Hippocampal formation (tissue), 2 donors: ENCODE results near the gene RAX2.
"Not testable (repeated sequence)": the region's sequence is repeated elsewhere in the genome, so short reads cannot be mapped to it uniquely, and the experiment has no call there.

ENCODE experiments used
- DNase-seq, 2 donors: peaks; one replicate each; lab custom pipeline; 2025; lab: John Stamatoyannopoulos, UW

The RAX2 gene

GRCh38 chr19:3760871-3761361 is 11.1 kb downstream of the RAX2 start:
- no peak for DNase-seq

DNA sequence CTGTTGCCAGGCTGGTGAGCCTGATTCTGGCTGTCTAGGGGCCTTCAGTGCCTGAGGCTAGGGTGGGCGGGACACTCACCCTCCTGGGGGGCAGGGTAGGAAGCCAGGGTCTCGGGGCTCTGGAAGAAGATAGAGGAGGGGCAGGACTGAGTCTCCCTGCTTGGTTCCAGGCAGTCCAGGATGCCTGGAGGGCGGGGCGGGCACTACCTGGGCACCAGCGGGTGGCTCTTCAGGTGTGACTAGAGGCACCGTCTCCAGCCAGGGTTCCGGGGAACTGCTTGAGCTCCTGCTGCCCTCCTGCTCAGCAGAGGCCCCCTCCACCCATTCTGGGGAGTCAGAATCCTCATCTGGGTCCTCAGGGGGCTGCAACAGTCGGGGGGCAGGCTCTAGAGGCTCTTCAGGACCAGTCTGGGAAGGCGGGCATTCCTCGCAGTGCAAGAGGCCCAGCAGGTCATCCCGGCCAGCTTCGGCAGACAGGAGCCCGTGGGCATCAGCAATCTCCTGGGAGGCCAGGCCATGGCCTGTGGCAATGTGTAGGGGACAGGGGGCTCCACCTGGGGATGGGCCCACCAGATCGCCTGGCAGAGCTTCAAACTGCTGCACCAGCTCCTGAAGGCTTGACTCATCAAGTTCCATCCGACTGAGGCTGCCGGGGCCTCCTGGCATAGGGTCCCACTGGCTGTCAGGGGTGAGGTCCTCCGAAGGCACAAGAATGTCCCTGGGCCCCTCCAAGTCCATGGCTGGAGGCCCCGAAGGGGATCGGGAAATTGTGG is 12.4 kb downstream of the RAX2 start:
- DNase-seq, result no peak

GRCh38 chr19:3758297-3758696 is 13.7 kb downstream of the RAX2 start:
- not testable (repeated sequence) for DNase-seq

DNA sequence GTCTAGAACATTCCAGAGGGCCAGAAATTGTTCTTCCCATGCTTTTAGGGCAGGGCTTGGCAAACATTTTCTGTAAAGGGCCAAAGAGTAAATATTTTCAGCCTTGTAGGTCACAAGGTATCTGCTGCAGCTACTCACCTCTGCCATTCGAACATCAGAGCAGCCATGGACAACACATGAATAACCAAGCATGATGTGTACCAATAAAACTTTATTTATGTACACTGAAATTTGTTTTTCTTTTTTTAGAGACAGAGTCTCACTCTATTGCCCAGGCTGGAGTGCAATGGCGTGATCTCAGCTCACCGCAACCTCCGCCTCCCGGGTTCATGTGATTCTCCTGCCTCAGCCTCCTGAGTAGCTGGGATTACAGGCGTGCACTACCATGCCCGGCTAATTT is 14.3 kb downstream of the RAX2 start:
- DNase-seq, result not testable (repeated sequence)

DNA sequence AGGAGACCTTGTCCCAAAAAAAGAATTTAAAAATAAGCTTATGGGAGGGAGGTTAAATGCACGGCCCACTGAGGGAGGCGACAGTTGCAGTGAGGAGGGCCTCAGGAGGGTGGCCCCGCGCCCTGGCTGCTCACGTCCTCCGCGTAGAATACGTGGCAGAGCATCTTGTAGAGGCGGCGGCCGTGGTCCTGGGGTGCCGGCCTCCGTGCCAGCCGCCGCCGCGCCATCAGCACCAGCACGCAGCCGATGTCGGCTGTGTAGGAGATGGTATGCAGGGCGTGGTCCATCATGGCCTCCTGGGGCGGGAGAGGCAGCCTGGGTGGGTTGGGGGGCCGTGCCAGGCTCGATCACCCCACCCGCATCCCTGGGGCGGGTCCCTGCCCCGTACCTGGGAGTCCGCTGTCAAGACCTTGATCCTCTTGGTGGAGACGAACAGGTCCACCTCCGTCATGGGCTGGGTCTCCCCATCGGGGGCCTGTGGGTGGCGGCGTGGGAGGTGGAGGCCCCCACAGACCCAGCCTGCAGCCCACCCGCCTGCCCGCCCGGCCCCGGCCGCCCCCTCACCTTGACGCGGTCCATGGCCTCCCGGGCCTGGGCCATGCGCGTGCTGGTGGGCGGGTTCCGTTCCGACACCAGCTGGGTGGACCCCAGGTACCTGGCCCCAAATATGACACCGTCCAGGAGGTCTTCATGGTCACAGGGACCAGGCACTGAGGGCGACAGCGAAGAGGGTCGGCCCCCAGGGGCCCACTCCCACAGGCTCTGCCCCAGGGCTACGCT is 18.2 kb downstream of the RAX2 start:
- no peak for DNase-seq

- DNase-seq, result no peak
Observed at GRCh38 chr19:3752492-3752891, 19.5 kb downstream of the RAX2 start.

- DNase-seq, result no peak
Observed at GRCh38 chr19:3751236-3751635, 20.8 kb downstream of the RAX2 start.

- DNase-seq, result no peak
Observed at GRCh38 chr19:3750211-3750610, 21.8 kb downstream of the RAX2 start.

GRCh38 chr19:3748965-3749364 is 23.1 kb downstream of the RAX2 start:
- no peak for DNase-seq

GRCh38 chr19:3746371-3747056 is 25.5 kb downstream of the RAX2 start:
- DNase-seq, result no peak

DNA sequence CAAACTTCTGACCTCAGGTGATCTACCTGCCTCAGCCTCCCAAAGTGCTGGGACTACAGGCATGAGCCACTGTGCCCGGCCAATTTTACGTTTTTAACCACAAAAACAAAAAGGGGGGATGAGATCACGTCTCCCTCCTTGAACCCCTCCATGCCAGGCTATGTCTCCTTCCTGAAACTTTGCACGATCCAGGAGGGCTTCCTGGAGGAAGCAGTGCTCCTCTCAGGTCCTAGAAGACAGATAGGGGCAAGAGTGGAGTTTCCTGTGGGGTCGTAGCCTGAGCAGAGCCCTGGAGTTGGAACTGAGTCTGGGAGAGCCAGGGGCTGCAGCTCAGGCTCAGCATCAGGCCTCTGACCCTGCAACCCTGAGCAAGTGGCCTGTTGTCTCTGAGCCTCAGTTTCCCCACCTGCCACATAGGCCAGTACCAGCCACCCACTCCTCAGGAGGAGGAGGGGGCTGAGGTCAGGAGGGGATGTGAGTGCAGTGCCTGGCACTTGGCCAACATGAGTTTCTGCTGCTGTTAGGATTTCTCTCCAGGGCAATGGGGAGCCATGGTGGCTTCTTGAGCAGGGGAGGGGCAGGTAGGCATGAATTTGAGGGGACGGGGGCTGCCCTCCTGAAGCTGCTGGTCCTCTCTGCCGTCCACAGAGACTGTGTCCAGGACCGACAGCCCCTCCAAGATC is 26.5 kb downstream of the RAX2 start:
- DNase-seq, result no peak

DNA sequence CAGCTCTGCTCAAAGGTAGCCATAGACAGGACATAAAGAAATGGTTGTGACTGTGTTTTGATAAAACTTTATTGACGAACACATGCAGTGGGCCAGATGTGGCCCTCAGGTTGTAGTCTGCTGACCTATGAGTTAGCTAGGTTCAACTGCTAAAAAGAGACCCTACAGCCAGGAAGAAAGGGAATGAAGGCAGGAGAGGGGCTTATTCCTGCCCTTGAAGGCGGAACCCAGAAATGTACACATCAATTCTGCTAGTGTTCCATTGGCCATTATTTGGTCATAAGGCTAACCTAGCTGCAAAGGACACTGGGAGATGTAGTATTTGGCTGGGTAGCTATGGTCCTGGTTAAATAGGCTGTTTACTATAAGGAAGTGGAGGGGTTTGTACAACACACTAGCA is 28.5 kb downstream of the RAX2 start:
- DNase-seq, result no peak

GRCh38 chr19:3740431-3740830 is 31.6 kb downstream of the RAX2 start:
- DNase-seq, result no peak

DNA sequence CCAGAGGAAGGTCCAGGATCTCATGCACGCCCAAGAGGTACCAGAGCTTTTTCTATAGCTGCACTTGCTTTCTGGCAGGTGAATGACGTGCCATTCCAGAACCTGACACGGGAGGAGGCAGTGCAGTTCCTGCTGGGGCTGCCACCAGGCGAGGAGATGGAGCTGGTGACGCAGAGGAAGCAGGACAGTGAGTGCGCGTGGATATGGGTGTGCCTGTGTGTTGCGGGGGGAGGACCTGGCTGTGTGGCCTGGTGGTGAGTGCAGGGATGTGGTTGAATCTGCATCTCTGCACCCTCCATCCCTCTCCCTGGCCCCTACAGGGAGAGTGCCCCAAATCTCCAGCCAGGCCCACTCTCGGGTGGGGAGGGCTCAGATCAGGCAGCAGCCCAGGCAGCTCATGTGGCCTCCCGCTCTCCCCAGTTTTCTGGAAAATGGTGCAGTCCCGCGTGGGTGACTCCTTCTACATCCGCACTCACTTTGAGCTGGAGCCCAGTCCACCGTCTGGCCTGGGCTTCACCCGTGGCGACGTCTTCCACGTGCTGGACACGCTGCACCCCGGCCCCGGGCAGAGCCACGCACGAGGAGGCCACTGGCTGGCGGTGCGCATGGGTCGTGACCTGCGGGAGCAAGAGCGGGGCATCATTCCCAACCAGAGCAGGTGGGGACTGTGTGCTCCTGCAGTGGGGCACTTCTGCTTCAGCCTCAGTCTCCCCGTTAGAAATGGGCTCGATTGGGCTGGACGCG is 33.4 kb downstream of the RAX2 start:
- DNase-seq, result no peak

DNA sequence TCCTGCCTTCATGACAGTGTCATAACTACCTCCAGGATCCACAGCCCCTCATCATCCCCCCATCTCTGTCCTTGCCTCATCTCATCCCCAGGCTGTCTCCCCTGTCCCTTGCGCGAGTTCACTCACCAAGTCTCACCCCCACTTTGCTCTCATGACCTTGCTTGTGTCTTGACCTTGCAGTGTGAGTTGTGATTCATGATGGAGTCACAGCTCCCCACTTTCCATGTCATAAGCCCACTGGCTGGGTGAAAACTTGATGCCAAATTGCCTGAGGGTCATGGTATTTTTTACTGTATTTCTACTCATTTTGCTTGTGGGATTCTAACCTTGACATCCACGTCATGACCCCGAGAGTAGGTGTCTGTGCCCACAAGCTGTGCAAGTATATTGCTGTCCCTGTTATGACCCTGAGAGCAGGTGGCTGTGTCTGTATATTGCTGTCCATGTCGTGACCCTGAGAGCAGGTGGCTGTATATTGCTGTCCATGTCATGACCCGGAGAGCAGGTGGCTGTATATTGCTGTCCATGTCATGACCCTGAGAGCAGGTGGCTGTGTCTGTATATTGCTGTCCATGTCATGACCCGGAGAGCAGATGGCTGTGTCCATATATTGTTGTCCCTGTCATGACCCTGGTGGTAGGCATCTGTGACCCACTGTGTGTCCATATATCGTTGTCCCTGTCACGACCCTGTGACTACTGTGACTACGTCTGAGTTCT is 34.4 kb downstream of the RAX2 start:
- DNase-seq, result no peak

DNA sequence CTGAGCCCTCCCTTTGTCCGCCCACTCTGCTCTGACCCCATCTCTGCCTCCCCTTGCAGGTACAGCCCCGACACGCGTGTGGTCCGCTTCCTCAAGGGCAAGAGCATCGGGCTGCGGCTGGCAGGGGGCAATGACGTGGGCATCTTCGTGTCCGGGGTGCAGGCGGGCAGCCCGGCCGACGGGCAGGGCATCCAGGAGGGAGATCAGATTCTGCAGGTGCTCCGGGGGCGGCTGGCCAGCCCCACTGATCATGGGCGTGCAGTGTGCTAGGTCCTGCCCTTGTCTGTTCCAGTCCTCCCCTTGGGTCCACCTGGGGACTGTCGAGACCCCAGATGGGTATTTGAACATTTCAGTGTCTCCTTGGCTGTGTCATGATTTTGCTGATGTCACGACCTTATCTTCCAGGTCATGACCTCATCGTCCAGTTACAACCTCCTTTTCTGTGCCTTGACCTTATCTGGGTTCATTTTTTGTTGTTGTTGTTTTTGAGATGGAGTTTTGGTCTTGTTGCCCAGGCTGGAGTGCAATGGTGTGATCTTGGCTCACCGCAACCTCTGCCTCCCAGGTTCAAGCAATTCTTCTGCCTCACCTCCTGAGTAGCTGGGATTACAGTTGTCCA is 35.8 kb downstream of the RAX2 start:
- no peak for DNase-seq

DNA sequence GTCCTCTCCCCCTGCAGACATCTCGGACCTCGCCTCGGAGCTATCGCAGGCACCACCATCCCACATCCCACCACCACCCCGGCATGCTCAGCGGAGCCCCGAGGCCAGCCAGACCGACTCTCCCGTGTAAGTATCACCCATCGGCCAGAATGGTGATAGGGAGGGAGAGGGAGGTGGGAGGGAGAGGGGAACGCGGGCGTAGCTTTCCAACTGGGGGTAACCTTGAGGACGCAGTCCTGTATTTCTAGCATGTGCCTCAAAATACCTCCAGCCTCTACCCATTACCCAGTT is 37.8 kb downstream of the RAX2 start:
- no peak for DNase-seq

GRCh38 chr19:3733549-3734309 is 38.3 kb downstream of the RAX2 start:
- DNase-seq, result no peak

DNA sequence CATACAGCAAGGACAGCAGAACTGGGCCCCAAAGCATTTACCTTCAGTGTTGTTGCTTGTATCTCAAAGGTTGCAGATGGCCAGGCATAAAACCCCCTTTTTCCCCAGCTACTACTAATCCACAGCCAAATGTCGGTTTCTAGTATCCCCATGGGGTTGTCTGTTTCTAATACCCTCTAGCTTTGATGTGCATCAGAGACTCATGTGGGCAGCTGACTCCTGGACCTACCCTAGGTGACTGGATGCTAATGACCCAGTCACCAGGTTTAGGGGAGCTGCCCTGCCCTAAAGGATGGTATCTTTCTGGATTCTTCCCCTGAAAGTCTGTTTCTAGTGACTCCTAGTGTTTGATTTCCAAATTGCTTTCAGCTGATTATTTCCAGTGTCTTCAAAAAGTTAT is 39.9 kb downstream of the RAX2 start:
- DNase-seq, result no peak
